ENCODE data around the gene PRDM16.

DNA sequence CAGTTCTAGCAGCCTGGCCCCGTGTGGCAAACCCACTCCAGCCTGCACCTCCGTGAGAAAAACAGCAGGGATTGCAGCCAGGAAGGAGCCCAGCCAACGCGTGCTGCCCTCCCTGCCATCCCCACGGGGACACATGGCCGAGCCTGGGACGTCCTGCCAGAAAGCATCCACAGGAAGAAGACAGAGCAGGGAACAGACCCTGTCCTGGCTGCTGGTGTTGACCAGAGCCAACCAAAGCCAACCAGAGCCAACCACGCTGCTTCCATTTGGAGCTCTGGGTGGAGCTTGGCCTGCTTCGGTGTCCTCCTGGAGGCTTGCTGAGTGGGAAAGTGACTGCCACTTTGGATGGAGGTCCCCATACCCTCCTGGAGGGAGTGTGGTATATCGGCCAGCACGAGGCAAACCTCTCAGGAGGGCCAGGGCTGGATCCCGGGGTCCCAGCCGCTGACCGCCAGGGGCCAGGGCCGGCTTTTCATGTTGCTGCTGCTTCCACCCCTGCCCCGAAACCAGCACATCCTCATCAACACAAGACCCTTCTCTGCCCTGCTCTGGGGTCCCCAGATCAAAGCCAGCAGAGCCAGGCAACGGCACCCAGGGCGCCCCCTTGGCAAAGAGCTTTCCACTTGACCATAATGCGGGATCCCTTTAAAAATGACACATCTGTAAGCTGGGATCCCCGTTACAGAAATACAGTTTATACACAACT lies 304.9 kb downstream of the PRDM16 start:
- TF ChIP-seq CTCF (IDR thresholded peaks at IDR 0.05; ENCODE audit: low read length) (no peak), EZH2 (optimal IDR thresholded peaks at IDR 0.05; ENCODE audit: low read depth, low read length) (no peak), EZH2phosphoT487 (IDR thresholded peaks at IDR 0.05; ENCODE audit: low read length) (no peak)
